Subcutaneous adipose tissue (tissue), 4 donors: ENCODE results near the gene CRTAC1. TPM values are rescaled to one million over a fixed set of nuclear protein-coding genes. Genes with fewer than 3 reads are reported as not detected.

Experiments
- total RNA-seq, 4 donors: library from RNA; depleted of rRNA; stranded (reverse); fragments of >200 nt; gene quantifications; one replicate each; pipeline ENCODE4 v1.1.0, GENCODE V29; 2016
- TF ChIP-seq, protein P1 (sequence below): fragments of 450-650 bp; IDR thresholded peaks from one replicate; pipeline ENCODE4 v1.5.1; 2016; ENCODE audit warnings: low read depth, mild to moderate bottlenecking, control low read depth, antibody characterized with exemption, moderate library complexity

CRTAC1 gene
- total RNA-seq, 4 donors from 2014 or later = 0.51 to 1.5 (median 0.72) TPM

DNA sequence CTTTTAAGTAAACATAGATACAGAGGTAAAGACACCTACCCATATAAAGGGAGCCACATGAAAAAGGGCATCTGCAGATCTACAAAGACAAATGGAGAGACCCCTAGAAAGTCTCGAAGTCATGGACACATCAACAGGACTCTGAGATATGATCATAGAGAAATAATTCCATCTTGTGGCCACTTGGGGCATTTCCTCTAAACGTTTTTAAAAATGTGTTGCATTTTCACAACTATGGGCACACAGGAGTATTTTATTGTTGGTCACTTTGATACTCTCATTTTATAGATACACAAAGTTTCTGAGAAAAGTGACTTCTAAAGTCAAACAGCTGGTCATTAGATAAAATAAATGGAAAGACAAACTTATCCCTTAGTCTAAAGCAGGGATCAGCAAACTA, 87.1 kb downstream of the CRTAC1 start:
- TF ChIP-seq, protein P1, sequence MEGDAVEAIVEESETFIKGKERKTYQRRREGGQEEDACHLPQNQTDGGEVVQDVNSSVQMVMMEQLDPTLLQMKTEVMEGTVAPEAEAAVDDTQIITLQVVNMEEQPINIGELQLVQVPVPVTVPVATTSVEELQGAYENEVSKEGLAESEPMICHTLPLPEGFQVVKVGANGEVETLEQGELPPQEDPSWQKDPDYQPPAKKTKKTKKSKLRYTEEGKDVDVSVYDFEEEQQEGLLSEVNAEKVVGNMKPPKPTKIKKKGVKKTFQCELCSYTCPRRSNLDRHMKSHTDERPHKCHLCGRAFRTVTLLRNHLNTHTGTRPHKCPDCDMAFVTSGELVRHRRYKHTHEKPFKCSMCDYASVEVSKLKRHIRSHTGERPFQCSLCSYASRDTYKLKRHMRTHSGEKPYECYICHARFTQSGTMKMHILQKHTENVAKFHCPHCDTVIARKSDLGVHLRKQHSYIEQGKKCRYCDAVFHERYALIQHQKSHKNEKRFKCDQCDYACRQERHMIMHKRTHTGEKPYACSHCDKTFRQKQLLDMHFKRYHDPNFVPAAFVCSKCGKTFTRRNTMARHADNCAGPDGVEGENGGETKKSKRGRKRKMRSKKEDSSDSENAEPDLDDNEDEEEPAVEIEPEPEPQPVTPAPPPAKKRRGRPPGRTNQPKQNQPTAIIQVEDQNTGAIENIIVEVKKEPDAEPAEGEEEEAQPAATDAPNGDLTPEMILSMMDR = no peak

DNA sequence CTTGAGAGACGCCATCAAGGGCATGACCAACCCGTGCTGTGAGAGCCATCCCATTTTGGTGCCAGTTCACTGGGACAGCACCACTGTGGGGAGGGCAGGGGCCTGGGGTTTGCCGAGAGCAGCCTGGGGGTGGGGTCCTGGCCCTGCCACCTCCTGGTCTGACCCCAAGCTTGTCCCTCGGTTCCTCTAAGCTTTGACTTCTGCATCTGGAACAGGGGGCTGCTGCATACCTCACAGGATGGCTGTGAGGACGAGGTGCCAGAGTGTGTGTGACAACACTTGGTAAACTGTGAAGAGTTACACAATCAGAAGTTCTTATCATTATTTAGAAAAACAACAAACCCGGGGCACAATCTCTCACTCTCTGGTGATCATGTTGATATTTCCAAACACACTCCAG, 89.9 kb downstream of the CRTAC1 start:
- TF ChIP-seq, protein P1 = no peak

DNA sequence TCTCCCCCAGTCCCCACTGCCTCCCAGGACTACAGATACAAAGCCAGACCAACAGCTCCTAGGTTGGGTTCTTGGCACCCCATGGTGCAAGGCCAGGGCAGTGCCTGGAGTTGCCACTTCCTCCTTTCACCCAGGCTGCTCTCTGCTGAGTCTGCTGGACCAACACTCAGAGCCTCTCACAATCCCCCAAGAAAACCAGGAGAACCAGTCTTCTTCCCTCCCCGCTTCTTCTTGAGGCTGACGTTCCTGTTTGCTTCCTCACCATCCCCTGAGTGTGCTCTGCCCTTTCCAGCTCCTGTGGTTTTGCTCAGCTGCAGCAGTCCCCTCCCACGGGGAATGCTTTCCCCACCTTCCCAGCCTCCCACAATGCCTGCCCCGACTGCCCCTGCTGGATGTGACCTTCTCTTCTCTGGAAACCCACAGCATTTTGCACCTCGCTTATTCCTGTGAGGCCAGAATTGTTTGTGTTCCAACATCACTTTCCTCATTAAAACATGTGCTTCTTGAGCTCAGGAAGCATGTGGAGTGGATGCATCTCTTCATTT, 90.9 kb downstream of the CRTAC1 start:
- TF ChIP-seq, protein P1 = no peak

DNA sequence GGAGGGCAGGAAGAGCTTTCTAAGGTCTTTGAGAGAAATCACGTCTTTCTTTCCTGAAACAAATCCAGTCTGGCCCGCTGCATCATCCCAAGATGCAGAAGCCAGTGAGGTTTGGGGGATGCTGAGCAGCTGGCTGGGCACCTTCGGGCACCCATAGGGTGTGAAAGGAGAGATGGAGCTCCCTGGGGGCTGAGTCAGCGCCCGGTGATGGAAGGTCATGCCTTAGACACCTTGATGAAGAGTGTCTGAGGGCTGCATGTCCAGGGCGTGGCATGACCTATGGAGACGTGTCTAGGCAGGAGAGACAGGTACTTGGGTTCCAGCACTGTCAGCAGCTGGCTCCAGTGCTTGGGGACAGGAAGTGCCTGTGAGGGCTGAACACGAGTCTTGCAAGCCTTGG, 92.5 kb downstream of the CRTAC1 start:
- TF ChIP-seq, protein P1 = no peak

DNA sequence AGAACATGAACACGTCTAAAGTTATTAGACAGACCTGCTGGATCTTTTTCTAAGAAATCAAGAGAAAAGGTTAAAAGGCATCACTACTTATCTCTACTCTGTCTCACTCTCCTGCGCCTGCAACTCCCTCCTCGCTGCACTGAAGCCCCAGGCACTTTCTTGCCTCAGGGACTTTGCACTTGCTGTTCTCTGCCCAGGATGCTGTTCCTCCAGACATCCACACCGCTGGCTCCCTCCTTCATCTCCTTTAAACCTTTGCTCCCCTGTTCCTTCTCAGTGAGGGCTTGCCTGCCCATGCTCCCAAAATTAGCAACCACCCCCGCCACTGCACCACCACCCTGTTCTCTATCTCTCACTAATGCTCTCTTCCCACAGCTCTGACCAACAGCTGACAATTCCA, 93.4 kb downstream of the CRTAC1 start:
- TF ChIP-seq, protein P1 = no peak

DNA sequence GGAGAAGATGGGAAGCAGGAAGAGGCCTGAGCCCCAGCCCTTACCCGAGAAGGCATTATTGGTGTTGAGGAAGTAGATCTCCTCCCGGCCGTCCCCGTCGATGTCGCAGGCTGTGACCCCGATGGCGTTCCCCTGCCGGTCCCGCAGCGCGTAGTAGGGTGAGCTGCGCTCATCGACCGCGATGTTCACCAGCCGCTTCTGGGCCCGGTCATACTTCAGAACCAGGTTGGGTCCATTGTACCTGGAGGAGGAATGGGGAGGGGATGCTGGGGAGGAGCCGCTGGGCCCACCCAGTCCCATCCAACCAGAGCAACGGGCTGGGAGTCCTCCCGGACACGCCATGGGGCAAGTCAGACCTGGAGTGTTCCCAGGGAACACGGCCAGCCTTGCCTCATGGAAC, 94.3 kb downstream of the CRTAC1 start:
- TF ChIP-seq, protein P1 = no peak

DNA sequence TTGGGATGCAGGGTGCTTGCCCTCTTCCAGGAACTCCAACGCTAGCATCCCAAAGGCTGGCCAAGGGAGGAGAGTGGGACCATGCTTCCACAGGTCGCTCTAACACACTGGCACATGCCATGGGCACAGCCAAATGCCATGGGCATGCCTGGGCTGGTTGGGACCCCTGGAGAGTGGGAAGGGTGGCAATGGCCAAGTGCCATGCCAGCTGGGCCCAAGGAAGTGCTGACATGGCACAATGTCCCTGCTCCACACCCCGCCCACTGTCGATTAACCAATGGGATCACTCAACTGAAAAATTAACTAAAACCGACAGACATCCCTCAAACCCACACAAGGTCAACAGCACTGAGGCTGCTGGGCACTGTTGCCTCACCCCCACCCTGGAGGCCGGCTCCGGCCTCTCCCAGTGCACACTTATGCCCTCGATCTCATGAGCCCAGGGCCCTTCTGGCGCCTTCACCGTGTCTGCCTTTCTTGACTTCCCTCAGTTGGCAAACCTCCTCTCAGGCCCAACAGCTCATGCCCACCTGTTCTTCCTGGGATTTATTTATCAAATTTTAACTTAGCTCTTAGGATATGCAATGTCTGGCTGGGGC, 97.4 kb downstream of the CRTAC1 start:
- TF ChIP-seq, protein P1 = no peak
